Measurements from ENCODE around the gene HOXB5.

HOXB5 gene

GRCh38 chr17:48546924-48547807 is 46.4 kb downstream of the HOXB5 start:
- DNase-seq, result no peak

GRCh38 chr17:48546137-48546923 is 47.2 kb downstream of the HOXB5 start:
- DNase-seq, result peak; percentile 72

- no peak for DNase-seq
Observed at GRCh38 chr17:48545539-48545938, 48.0 kb downstream of the HOXB5 start.

DNA sequence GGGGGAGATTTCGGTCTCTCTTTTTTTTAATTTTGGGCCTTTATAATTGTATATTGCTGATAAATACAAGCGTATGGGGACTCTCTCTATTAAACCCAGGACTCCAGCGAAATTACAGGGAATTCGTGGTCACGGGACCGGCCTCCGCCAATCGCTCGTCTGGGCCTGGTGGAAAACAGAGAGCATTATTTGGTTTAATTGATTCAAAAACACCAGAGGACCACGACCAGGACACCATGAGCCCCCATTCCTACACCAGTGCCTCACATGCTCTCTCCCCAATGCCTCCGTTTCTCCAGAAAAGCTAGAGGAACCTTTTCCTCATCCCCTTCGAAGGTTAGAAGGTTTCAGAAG is 48.6 kb downstream of the HOXB5 start, which contains the start of gene HOXB2:
HOXB2 (minus strand) TSS at position 88 of the 354 bp plus-strand sequence. CDS start 198 bp downstream, outside the sequence.
- DNase-seq, result peak; percentile 86

GRCh38 chr17:48544349-48545021 is 49.1 kb downstream of the HOXB5 start:
- peak; percentile 84 for DNase-seq

- no peak for DNase-seq
Observed at GRCh38 chr17:48543854-48544348, 49.7 kb downstream of the HOXB5 start.

- DNase-seq, result peak; percentile 76
Observed at GRCh38 chr17:48543107-48543853, 50.3 kb downstream of the HOXB5 start.

GRCh38 chr17:48542698-48543106 is 50.9 kb downstream of the HOXB5 start:
- no peak for DNase-seq

GRCh38 chr17:48542114-48542656 is 51.4 kb downstream of the HOXB5 start:
- peak; percentile 54 for DNase-seq

- DNase-seq, result peak; percentile 76
Observed at GRCh38 chr17:48541577-48542113, 51.9 kb downstream of the HOXB5 start.

All from NCI-H774 (cell line).